ENCODE data around the gene CA5A.
"Not testable (repeated sequence)": the region's sequence is repeated elsewhere in the genome, so short reads cannot be mapped to it uniquely, and the experiment has no call there.

The CA5A gene

DNA sequence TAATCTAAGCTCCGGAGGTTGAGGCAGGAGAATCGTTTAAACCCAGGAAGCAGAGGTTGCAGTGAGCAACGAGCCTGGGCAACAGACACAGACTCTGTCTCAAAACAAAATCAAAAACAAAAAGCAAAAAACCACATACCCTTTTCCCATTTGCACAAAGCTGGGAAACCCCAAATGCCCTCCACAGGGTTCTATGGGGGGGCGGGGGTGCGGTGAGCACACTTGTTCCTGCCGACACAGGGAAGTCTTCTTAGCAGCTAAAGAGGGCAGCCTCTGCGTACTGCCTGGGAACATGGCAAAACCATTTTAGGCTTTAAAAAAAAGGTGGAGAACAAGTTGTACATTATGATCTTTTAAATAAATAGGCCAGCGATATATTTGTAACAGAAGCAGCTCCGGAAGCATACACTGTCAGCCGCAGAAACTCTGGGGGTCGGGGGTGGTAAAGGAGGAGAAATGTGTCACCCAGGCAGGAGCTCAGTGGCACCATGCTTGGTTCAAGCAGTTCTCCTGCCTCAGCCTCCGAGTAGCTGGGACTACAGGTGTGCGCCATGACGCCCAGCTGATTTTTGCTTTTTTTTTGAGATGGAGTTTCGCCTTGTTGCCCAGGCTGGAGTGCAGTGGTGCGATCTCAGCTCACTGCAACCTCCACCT is 70.3 kb downstream of the CA5A start:
- not testable (repeated sequence) for H3K36me3 ChIP-seq (ENCODE audit: insufficient read depth, low read depth, low read length); H3K9ac ChIP-seq (ENCODE audit: low read depth, low read length); H3K9me3 ChIP-seq (ENCODE audit: insufficient read depth, low read depth, low read length); H3K27ac ChIP-seq (ENCODE audit: low read length); H3K4me3 ChIP-seq (ENCODE audit: low read length); H3K4me1 ChIP-seq (ENCODE audit: insufficient read depth, low read length)
- H3K27me3 ChIP-seq (ENCODE audit: insufficient read depth, low read length), result peaks cover 67% of the 10 kb centered on the region

DNA sequence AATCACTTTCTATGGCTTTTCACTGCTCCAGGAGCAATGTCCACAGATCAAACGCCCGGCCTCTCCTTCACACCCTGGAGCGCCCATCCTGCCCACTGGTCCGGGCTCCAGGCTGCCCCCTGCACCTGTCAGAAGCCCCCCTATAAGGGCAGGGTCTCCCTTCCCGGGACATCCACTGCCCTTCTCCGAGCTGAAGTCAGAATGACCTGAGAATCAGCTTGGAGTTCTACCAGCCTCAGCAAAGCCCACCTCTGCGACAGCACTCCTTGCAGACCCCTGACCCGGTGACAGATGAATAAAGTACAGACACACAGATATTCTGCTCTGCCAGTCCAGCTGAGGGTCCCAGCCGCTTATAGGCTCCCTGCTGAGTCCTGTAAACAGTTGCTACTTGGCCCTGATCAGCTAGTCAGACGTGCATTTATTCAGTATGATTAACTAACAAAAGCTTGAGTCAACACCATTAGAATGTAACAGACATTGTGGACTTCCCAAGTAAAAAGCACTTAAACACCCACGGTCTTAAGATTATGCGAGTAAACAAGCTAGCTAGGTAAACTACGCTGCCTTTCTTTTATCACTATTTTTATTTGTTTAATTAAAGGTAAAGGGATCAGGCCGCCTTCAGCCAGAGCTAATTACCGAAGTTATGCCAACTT is 71.9 kb downstream of the CA5A start:
- Histone ChIP-seq H3K27ac (ENCODE audit: low read length) (no peak overlapping the region), H3K36me3 (ENCODE audit: insufficient read depth, low read depth, low read length) (no peaks in the 10 kb centered on the region), H3K9ac (ENCODE audit: low read depth, low read length) (no peak overlapping the region), H3K9me3 (ENCODE audit: insufficient read depth, low read depth, low read length) (no peaks in the 10 kb centered on the region), H3K4me1 (ENCODE audit: insufficient read depth, low read length) (no peaks in the 10 kb centered on the region; the same call in 1 of the 2 replicates), H3K4me3 (ENCODE audit: low read length) (peak overlapping the region; percentile 0; the same call in 1 of the 2 replicates), H3K27me3 (ENCODE audit: insufficient read depth, low read length) (peaks cover 64% of the 10 kb centered on the region)

DNA sequence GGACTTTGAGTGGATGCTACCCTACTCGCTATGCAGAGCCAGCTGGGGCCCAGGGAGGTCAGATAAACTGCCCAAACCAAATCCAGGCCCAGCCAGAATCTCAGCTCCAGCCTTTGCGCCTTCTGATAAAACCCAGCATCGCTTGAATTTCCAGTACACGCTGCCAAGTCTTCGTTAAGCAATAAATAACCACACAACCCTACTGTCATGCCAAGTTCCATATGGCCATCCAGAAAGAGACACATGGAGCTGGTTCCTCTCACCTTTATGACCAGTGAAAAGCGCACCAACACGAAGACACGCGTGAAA is 73.0 kb downstream of the CA5A start:
- not testable (repeated sequence) for H3K4me1 ChIP-seq (ENCODE audit: insufficient read depth, low read length); H3K36me3 ChIP-seq (ENCODE audit: insufficient read depth, low read depth, low read length); H3K4me3 ChIP-seq (ENCODE audit: low read length); H3K9me3 ChIP-seq (ENCODE audit: insufficient read depth, low read depth, low read length); H3K27ac ChIP-seq (ENCODE audit: low read length); H3K9ac ChIP-seq (ENCODE audit: low read depth, low read length)
- peaks cover 55% of the 10 kb centered on the region for H3K27me3 ChIP-seq (ENCODE audit: insufficient read depth, low read length)

DNA sequence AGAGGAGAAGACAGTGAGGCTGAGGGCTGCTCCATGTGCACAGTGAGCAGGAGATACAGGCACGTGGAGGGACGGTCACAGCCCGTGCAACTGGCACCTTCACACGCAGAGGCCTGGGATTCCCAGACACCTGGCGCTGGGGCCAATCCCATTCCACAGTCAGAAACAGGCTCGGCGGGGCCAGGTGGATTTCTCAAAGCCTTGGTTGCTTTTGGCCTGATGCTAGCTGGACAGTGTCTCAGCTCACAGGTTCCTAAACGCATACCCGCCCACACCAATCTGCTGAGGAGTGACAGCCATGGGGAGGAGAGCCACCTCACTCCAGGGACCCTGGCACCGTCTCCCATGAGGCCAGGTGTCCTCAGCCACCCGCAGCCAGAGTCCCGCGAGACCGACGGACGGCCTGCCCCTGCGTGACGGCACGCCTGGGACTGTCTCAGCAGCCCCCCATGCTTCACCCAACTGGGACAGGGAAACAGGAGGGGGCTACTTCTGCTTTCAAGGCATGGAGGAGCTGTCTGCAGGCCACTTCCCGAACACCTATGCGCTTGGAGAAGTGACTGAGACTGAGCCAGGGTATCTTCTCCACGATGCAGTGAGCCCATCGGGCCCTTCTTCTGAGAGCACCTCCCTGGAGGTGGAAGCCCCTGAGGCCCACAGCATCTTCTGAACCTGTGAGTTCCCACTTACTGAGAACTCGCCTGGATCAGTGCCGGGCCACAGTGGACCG is 73.6 kb downstream of the CA5A start:
- not testable (repeated sequence) for H3K27ac ChIP-seq (ENCODE audit: low read length); H3K36me3 ChIP-seq (ENCODE audit: insufficient read depth, low read depth, low read length); H3K4me3 ChIP-seq (ENCODE audit: low read length); H3K4me1 ChIP-seq (ENCODE audit: insufficient read depth, low read length); H3K9me3 ChIP-seq (ENCODE audit: insufficient read depth, low read depth, low read length); H3K9ac ChIP-seq (ENCODE audit: low read depth, low read length)
- peaks cover 50% of the 10 kb centered on the region for H3K27me3 ChIP-seq (ENCODE audit: insufficient read depth, low read length)

GRCh38 chr16:87861300-87862099 is 74.8 kb downstream of the CA5A start:
- not testable (repeated sequence) for H3K4me3 ChIP-seq (ENCODE audit: low read length); H3K9ac ChIP-seq (ENCODE audit: low read depth, low read length); H3K9me3 ChIP-seq (ENCODE audit: insufficient read depth, low read depth, low read length); H3K36me3 ChIP-seq (ENCODE audit: insufficient read depth, low read depth, low read length); H3K4me1 ChIP-seq (ENCODE audit: insufficient read depth, low read length); H3K27ac ChIP-seq (ENCODE audit: low read length)
- peaks cover 37% of the 10 kb centered on the region for H3K27me3 ChIP-seq (ENCODE audit: insufficient read depth, low read length)

GRCh38 chr16:87860553-87861299 is 75.6 kb downstream of the CA5A start:
- no peaks in the 10 kb centered on the region; the same call in 1 of the 2 replicates for H3K4me1 ChIP-seq (ENCODE audit: insufficient read depth, low read length)
- H3K4me3 ChIP-seq (ENCODE audit: low read length), result no peak overlapping the region
- no peak overlapping the region for H3K9ac ChIP-seq (ENCODE audit: low read depth, low read length)
- no peaks in the 10 kb centered on the region for H3K9me3 ChIP-seq (ENCODE audit: insufficient read depth, low read depth, low read length)
- no peak overlapping the region for H3K27ac ChIP-seq (ENCODE audit: low read length)
- peaks cover 29% of the 10 kb centered on the region for H3K27me3 ChIP-seq (ENCODE audit: insufficient read depth, low read length)
- 0 out of 2 replicates have a peak, but pooled peaks cover 8% of the 10 kb centered on the region for H3K36me3 ChIP-seq (ENCODE audit: insufficient read depth, low read depth, low read length)

DNA sequence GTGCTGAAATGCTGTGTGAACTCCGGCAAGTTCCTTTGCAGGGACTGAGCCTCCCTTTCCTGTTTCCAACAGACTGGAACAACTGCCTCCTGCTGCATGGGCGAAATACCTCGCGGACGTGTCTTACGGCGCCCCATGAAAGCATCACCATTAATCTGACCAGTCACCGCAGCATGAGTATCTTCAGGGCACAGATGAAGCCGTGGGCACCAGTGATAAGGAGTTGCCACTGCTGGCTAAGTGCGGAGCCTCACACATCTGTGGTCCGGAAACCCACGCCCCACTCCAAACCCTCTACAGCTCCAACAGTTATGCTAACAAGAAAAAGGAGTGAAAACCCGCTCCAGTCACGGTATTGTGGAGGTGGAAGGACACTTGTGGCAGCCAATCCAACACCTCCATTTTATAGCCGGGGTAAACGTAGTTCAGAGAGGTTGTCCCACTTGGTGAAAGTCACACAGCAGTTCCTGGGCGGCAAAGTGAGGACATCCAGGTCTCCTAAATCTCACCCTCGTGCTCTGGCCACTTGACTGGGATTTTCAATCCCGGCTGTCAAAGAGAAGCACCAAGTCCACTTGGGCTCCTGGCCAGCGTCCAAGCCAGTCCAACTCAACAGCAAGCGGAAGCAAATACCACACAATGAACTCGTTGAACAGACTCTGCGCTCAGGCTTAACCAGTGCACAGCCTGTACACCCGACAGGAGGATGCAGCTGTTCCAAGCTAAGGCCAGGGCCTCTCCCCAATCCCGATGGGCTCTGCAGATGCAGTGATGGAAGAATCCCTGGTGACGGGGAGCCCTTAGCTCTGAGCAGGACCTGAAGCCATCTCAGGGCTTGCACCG is 78.0 kb downstream of the CA5A start:
- peaks cover 10% of the 10 kb centered on the region for H3K27me3 ChIP-seq (ENCODE audit: insufficient read depth, low read length)
- H3K4me3 ChIP-seq (ENCODE audit: low read length); H3K9ac ChIP-seq (ENCODE audit: low read depth, low read length); H3K9me3 ChIP-seq (ENCODE audit: insufficient read depth, low read depth, low read length); H3K27ac ChIP-seq (ENCODE audit: low read length); H3K36me3 ChIP-seq (ENCODE audit: insufficient read depth, low read depth, low read length); H3K4me1 ChIP-seq (ENCODE audit: insufficient read depth, low read length): not testable (repeated sequence)

- peaks cover 15% of the 10 kb centered on the region for H3K4me1 ChIP-seq (ENCODE audit: insufficient read depth, low read length)
- H3K9ac ChIP-seq (ENCODE audit: low read depth, low read length), result no peak overlapping the region
- H3K4me3 ChIP-seq (ENCODE audit: low read length), result no peak overlapping the region
- H3K9me3 ChIP-seq (ENCODE audit: insufficient read depth, low read depth, low read length), result no peaks in the 10 kb centered on the region
- H3K27ac ChIP-seq (ENCODE audit: low read length), result no peak overlapping the region
- H3K36me3 ChIP-seq (ENCODE audit: insufficient read depth, low read depth, low read length), result 0 out of 2 replicates have a peak, but pooled peaks cover 13% of the 10 kb centered on the region
- no peaks in the 10 kb centered on the region for H3K27me3 ChIP-seq (ENCODE audit: insufficient read depth, low read length)
Measured at GRCh38 chr16:87856791-87857228, 79.5 kb downstream of the CA5A start.

DNA sequence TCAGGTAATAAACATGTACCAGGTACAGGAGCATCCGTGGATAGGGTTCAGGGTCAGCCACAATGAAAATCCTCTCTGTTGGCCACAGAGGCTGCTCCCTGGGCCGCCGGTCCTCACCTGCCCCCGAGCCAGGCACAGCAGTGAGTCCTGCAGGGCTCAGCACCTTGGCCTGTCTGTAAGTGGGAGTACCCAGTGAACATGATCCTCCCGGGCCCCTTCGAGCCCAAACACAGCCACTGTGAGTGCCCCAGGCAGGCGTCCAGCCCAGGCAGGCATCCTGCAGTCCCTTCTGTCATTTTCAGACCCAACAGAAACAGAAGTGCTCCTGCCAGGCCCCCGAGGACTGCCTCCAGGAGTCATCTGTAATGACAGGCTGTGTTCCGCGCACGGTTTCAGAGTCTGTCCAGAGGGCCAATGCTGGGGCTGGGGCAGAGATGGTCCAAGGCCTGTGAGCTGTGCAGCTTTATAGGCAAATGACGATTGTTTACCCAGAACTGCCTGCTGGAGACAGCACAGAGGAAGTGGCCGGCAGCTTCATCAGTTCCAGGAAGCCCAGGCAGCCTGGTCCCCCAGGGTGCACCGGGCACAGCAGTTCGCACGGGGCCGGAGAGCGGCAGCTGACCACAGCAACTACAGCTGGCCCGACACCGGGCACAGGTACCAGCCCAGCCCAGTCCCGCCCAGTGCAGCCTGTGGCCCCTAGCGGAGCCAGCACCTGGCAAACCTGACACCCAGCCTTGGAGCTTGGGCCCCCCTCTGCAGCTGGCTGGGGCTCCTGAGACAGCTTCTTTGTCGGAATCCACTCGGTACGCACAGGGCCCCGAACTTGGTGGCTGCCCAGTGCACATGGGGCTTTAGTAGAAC is 80.2 kb downstream of the CA5A start:
- peaks cover 20% of the 10 kb centered on the region for H3K36me3 ChIP-seq (ENCODE audit: insufficient read depth, low read depth, low read length)
- H3K27ac ChIP-seq (ENCODE audit: low read length), result no peak overlapping the region
- H3K27me3 ChIP-seq (ENCODE audit: insufficient read depth, low read length), result no peaks in the 10 kb centered on the region
- H3K9ac ChIP-seq (ENCODE audit: low read depth, low read length), result no peak overlapping the region
- no peaks in the 10 kb centered on the region for H3K9me3 ChIP-seq (ENCODE audit: insufficient read depth, low read depth, low read length)
- no peak overlapping the region for H3K4me3 ChIP-seq (ENCODE audit: low read length)
- H3K4me1 ChIP-seq (ENCODE audit: insufficient read depth, low read length), result peaks cover 15% of the 10 kb centered on the region
